GM21447 (cell line): Measurements from ENCODE around the gene ZNF581.

Experiments used
- ATAC-seq: cut with Tn5 transposase; IDR thresholded peaks from one replicate; pipeline ENCODE4 v1.9.1; 2021; ENCODE audit not compliant: unreplicated experiment

ZNF581 gene

GRCh38 chr19:55691561-55692481, 48.4 kb downstream of the ZNF581 start:
- ATAC-seq = no peak

DNA sequence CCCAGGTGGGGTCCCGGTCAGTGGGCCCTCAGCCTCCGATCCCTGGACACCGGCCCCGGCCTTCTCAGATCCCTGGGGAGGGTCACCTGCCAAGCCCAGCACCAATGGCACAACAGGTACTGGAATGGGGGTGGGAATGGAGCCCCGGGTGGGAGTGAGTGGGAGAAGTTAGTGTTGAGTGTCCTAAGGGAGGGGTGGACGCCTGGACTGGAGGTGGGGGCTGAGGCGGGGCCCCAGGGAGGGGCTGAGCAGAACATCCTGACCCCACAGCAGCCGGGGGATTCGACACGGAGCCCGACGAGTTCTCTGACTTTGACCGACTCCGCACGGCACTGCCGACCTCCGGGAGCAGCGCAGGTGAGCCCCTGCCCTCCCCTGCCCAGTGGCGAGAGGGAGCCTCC, 49.2 kb downstream of the ZNF581 start:
- ATAC-seq = no peak

DNA sequence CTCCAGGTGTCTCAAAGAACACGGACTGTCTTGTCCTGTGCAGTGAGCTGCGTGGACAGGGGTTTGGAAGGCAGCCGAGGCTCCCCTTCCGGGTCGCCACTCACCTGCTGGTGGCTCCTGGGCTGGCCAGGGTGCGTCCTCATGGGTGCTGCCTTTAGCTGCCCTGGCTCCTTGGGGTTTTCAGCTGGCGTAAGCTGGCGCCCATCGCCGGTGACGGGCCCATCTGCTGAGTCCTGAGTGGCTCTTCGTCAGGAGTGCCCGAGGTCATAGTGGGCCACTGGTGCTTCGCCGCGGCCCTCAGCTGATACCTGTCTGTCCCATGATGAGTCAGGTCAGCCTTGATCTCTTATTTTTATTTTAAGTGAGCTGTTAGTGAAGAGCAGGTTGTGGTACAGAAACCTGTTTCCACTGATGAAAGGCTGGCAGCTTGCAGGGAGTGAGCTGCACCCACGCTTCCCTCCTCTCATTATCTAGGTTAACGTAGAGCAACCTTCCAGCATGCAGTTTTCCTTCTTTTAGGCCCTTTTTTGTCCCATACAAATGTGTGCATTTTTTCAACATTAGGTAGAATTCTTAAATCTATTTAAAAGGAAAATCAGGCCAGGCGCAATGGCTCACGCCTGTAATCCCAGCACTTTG, 50.0 kb downstream of the ZNF581 start:
- no peak for ATAC-seq

- no peak for ATAC-seq
Measured at GRCh38 chr19:55694241-55694655, 50.8 kb downstream of the ZNF581 start.

GRCh38 chr19:55694656-55695491, 51.4 kb downstream of the ZNF581 start:
- no peak for ATAC-seq
